Karpas-422 (cell line): ENCODE results near the gene C1orf116. TPM values are rescaled to one million over a fixed set of nuclear protein-coding genes. Genes with fewer than 3 reads are reported as not detected.
"Not testable (repeated sequence)": the region's sequence is repeated elsewhere in the genome, so short reads cannot be mapped to it uniquely, and the experiment has no call there.

Experiments used
- DNase-seq: peaks from one replicate; pipeline ENCODE4 v3.0.0-alpha.2; 2015
- H2AFZ ChIP-seq: fragments of 200-600 bp; sonication (generic); 2 replicates; pipeline ENCODE4 v1.6.1; 2014; ENCODE audit warnings: antibody characterized with exemption, low read length, mixed read lengths
- H3K27ac ChIP-seq: fragments of 200-600 bp; sonication (generic); 2 replicates; pipeline ENCODE4 v1.5.1; 2014; ENCODE audit warnings: mild to moderate bottlenecking, low read length, moderate library complexity
- H3K27me3 ChIP-seq: fragments of 200-600 bp; sonication (generic); 2 replicates; pipeline ENCODE4 v1.6.1; 2014; ENCODE audit warnings: low read length, mixed read lengths
- H3K36me3 ChIP-seq: fragments of 200-600 bp; sonication (generic); 2 replicates; pipeline ENCODE4 v1.6.1; 2014; ENCODE audit warnings: low read length, mixed read lengths; ENCODE audit not compliant: insufficient read depth
- H3K4me1 ChIP-seq: fragments of 200-600 bp; sonication (generic); 2 replicates; pipeline ENCODE4 v1.6.1; 2014; ENCODE audit warnings: mild to moderate bottlenecking, low read length, mixed read lengths
- H3K4me2 ChIP-seq: fragments of 200-600 bp; sonication (generic); 2 replicates; pipeline ENCODE4 v1.6.1; 2014; ENCODE audit warnings: low read length, low read depth, mild to moderate bottlenecking; ENCODE audit not compliant: poor library complexity, severe bottlenecking
- H3K4me3 ChIP-seq: fragments of 200-600 bp; sonication (generic); 2 replicates; pipeline ENCODE4 v1.5.1; 2014; ENCODE audit warnings: mild to moderate bottlenecking, antibody characterized with exemption, low read length, mixed read lengths
- H3K79me2 ChIP-seq: fragments of 200-600 bp; sonication (generic); 2 replicates; pipeline ENCODE4 v1.6.1; 2014; ENCODE audit warnings: mild to moderate bottlenecking, low read length, mixed read lengths
- H3K9ac ChIP-seq: fragments of 200-600 bp; sonication (generic); 2 replicates; pipeline ENCODE4 v1.6.0; 2014; ENCODE audit warnings: low read length
- H3K9me2 ChIP-seq: fragments of 200-600 bp; sonication (generic), shearing (Covaris generic); replicated peaks from 2 replicates; pipeline ENCODE4 v1.6.0; 2014; ENCODE audit warnings: mild to moderate bottlenecking, low read length, moderate library complexity; ENCODE audit not compliant: insufficient read depth
- H3K9me3 ChIP-seq: fragments of 300-700, 200-600 bp; sonication (generic); 2 replicates; pipeline ENCODE4 v1.6.1; 2014; ENCODE audit warnings: low read length, mixed read lengths
- H4K20me1 ChIP-seq: fragments of 200-600 bp; sonication (generic); 2 replicates; pipeline ENCODE4 v1.6.1; 2014; ENCODE audit warnings: mild to moderate bottlenecking, antibody characterized with exemption, low read length, low read depth; ENCODE audit not compliant: insufficient read depth
- total RNA-seq: library from RNA; depleted of rRNA; stranded (reverse); fragments of >200 nt; shearing (Covaris generic); gene quantifications from 2 replicates; pipeline ENCODE4 v1.2.3, GENCODE V29; 2014; ENCODE audit warnings: low replicate concordance

The C1orf116 gene
- total RNA-seq, 1 experiment from 2014 or later = not detected

DNA sequence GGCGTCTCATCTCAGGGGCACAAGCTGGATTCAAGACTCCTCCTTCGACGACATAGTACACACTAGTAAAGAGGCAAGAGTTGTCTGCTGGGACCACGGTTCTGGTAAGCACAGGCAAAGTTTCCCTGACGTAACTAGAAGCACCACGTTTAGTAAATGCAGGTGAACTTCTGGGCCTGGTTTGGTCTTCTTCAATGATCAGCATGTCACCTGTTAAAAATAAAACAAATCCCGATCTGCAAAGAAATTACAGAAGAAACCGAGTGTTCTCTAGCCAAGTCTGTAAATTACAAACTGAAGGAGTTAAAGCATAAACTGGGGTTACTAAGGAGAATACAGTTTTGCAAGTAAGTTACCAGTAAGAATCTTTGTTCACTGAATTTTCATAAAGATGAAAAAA, 17.0 kb upstream of the C1orf116 start:
- Histone ChIP-seq H3K4me3 (no peak overlapping the region), H3K27ac (no peak overlapping the region), H3K9ac (no peak overlapping the region)

DNA sequence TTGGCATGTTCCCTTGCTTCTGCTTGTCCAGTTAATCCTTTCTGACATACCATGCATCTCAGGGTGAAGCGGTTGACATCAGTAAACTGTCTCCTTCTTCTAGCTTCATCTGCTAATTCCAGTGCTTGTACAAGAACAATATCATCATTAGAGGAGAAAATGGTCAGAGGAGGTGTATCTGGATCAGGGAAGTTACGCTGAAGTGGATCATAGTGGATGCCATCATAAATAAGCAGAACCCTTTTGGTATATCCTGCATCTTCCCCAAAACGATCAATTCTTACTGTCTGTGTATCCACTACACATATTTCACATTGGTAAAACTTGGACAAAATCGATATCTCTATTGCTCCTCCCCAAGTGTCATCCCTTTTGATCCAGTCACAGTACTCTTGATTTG, 16.5 kb upstream of the C1orf116 start:
- no peaks in the 10 kb centered on the region for H3K36me3 ChIP-seq
- DNase-seq = no peak
- H3K4me2 ChIP-seq = no peak overlapping the region
- H3K79me2 ChIP-seq = no peaks in the 10 kb centered on the region
- H3K9ac ChIP-seq = no peak overlapping the region
- no peaks in the 10 kb centered on the region for H3K27me3 ChIP-seq
- no peaks in the 10 kb centered on the region for H3K9me2 ChIP-seq
- H3K4me1 ChIP-seq = no peaks in the 10 kb centered on the region
- no peaks in the 10 kb centered on the region for H4K20me1 ChIP-seq
- H3K4me3 ChIP-seq = no peak overlapping the region
- no peak overlapping the region for H2AFZ ChIP-seq
- H3K27ac ChIP-seq = no peak overlapping the region
- no peaks in the 10 kb centered on the region for H3K9me3 ChIP-seq

More for the DNA sequence above, 17.0 kb upstream of the C1orf116 start:
- Histone ChIP-seq H3K9me3 (no peaks in the 10 kb centered on the region), H4K20me1 (no peaks in the 10 kb centered on the region), H3K9me2 (no peaks in the 10 kb centered on the region), H3K4me1 (no peaks in the 10 kb centered on the region), H2AFZ (no peak overlapping the region), H3K27me3 (no peaks in the 10 kb centered on the region), H3K4me2 (no peak overlapping the region), H3K79me2 (no peaks in the 10 kb centered on the region), H3K36me3 (no peaks in the 10 kb centered on the region)
- no peak for DNase-seq

DNA sequence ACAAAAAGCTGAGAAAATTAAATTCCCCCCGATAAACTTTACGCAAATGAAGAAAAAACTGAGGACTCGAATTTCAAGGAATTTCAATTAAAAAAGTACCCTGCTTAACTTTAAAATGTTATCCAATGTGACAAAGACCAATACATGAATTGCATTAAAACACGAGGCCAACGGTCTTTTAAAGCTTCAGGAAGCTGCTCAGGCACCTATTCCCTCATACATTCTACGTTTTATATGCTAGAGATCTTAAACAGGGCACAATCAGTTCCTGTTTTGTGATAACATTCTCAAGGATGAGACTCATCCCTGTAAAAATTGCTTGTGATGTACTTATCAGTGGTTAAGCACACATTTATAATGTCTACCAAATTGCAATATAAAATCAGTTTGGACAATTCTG, 15.5 kb upstream of the C1orf116 start:
- no peak for DNase-seq
- Histone ChIP-seq H2AFZ (no peak overlapping the region), H3K27ac (no peak overlapping the region), H3K9ac (no peak overlapping the region), H3K4me3 (no peak overlapping the region), H3K9me3 (no peaks in the 10 kb centered on the region), H3K36me3 (no peaks in the 10 kb centered on the region), H4K20me1 (no peaks in the 10 kb centered on the region), H3K4me2 (no peak overlapping the region), H3K9me2 (no peaks in the 10 kb centered on the region), H3K27me3 (no peaks in the 10 kb centered on the region), H3K79me2 (no peaks in the 10 kb centered on the region), H3K4me1 (no peaks in the 10 kb centered on the region)

DNA sequence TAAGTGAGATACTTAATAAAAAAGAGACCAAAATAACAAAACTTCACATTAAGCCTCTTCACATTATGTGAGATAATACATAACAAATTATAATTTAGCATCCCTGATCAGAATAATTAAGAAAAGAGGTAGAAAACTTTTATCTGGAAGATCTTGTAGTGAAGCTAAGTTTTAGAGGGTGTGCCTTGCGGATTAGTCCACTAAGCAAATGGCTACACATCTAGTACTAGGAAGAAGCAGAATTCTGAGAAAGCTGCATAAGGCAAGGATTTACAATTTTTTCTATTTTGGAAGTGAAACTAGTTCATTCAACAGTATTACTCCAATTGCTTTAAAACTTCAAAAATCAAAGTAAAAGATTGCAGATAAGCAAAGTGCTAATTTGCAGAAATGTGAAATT, 14.9 kb upstream of the C1orf116 start:
- Histone ChIP-seq H3K27ac (no peak overlapping the region), H3K9me3 (no peaks in the 10 kb centered on the region), H3K36me3 (no peaks in the 10 kb centered on the region), H4K20me1 (no peaks in the 10 kb centered on the region), H3K4me1 (no peaks in the 10 kb centered on the region), H3K79me2 (no peaks in the 10 kb centered on the region), H3K4me3 (no peak overlapping the region), H3K4me2 (no peak overlapping the region), H3K9me2 (no peaks in the 10 kb centered on the region), H3K27me3 (no peaks in the 10 kb centered on the region), H3K9ac (no peak overlapping the region), H2AFZ (no peak overlapping the region)
- DNase-seq = no peak

DNA sequence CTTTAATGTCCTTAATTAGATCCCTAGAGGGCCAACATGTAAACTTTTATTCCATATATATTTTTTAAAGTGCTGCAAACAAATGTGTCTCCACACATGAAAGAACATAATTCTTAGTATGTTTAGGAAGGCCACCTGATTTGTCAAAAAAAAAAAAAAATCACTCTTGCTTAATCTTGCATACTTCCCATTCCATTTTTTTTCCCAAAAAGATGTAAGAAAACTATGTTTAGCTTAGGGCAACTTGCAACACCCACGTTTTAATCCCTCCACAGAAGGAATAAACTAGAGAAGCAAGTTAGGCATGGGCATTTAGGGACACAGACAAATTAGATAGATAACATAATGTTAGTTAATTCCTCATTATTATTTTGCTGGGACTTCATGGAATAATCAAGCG, 12.9 kb upstream of the C1orf116 start:
- Histone ChIP-seq H3K4me3 (no peak overlapping the region), H3K4me1 (no peaks in the 10 kb centered on the region), H3K9me2 (no peaks in the 10 kb centered on the region), H3K36me3 (no peaks in the 10 kb centered on the region), H3K9me3 (no peaks in the 10 kb centered on the region), H3K9ac (no peak overlapping the region), H3K79me2 (no peaks in the 10 kb centered on the region), H2AFZ (no peak overlapping the region), H4K20me1 (no peaks in the 10 kb centered on the region), H3K27ac (no peak overlapping the region), H3K27me3 (no peaks in the 10 kb centered on the region), H3K4me2 (no peak overlapping the region)
- no peak for DNase-seq

DNA sequence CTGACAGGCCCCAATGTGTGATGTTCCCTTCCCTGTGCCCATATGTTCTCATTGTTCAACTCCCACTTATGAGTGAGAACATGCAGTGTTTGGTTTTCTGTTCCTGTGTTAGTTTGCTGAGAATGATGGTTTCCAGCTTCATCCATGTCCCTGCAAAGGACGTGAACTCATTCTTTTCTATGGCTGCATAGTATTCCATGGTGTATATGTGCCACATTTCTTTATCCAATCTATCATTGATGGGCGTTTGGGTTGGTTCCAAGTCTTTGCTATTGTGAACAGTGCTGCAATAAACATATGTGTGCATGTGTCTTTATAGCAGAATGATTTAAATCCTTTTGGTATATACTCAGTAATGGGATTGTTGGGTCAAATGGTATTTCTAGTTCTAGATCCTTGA, 8.8 kb upstream of the C1orf116 start:
- H3K27ac ChIP-seq, H3K9me2 ChIP-seq, DNase-seq, H3K9ac ChIP-seq, H3K27me3 ChIP-seq, H3K4me2 ChIP-seq, H3K4me3 ChIP-seq, H3K79me2 ChIP-seq, H3K9me3 ChIP-seq, H2AFZ ChIP-seq, H4K20me1 ChIP-seq, H3K4me1 ChIP-seq, H3K36me3 ChIP-seq: not testable (repeated sequence)

DNA sequence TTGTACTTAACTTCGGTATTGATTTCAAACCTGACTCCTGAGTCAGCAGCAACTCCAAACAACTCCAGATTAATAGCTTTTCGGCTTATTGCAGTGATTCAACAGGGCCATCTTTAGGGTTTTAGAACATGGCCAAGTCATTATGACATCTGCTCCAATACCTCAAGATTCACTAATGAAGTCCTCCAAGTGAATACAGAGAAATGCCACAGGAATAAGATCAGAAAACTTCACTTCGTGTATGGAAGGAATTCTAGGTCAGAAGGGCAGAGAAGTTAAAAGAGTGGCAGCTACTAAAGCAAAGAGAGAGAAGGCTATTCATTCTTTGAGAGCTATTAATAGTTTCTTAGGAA, 7.6 kb upstream of the C1orf116 start:
- Histone ChIP-seq H3K36me3 (no peaks in the 10 kb centered on the region), H3K79me2 (no peaks in the 10 kb centered on the region), H3K4me3 (no peak overlapping the region), H2AFZ (no peak overlapping the region), H3K27ac (no peak overlapping the region), H3K4me2 (no peak overlapping the region), H3K9me2 (no peaks in the 10 kb centered on the region), H3K9ac (no peak overlapping the region), H3K27me3 (no peaks in the 10 kb centered on the region), H3K4me1 (no peaks in the 10 kb centered on the region), H4K20me1 (no peaks in the 10 kb centered on the region), H3K9me3 (no peaks in the 10 kb centered on the region)
- DNase-seq = no peak

DNA sequence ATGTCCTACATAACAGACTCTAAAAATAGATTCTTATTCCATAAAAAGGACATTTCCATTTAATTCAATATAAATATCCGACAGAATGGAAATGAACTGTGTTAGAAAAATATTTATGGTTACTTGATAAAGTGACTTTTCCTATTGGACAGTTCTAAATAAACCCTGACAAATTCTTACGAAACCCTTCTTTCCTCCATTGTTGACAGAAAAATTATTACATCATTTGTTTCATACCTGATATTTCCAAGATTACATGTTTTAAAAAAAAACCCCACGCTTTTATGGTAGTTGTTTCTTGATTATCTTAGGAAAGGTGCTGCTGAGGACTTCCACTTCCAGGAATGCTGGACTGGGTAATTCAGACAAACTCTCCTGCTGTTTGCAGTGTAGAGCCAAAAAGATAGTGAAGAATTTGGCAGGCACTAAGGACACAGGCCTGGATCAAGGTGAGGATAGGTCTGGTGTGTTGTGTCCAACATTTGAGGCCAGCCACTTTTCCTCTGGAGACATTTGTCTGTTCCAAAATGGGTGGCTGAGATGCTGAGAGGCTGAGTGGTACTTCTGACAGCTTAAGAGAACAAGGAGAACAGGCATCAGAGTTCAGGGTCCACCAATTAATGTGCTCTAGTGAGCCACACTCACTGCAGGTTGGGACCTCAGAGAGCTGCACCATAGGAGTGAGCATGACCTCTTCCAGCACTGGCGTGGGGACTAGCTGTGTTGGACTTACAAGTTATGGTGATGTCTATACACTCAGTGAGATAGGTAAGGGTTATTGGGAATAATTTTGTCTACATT, 7.0 kb upstream of the C1orf116 start:
- H3K27ac ChIP-seq = no peak overlapping the region
- H3K9ac ChIP-seq = no peak overlapping the region
- no peak overlapping the region for H3K4me2 ChIP-seq
- no peaks in the 10 kb centered on the region for H3K9me2 ChIP-seq
- H3K27me3 ChIP-seq = no peaks in the 10 kb centered on the region
- H4K20me1 ChIP-seq = no peaks in the 10 kb centered on the region
- H3K36me3 ChIP-seq = no peaks in the 10 kb centered on the region
- no peaks in the 10 kb centered on the region for H3K79me2 ChIP-seq
- no peak for DNase-seq
- H3K4me1 ChIP-seq = no peaks in the 10 kb centered on the region
- no peaks in the 10 kb centered on the region for H3K9me3 ChIP-seq
- H2AFZ ChIP-seq = no peak overlapping the region
- H3K4me3 ChIP-seq = no peak overlapping the region
